ENCODE data around the gene LAMTOR2. TPM values are rescaled to one million over a fixed set of nuclear protein-coding genes. Genes with fewer than 3 reads are reported as not detected.
A peak's percentile ranks its signal among the peaks of the same experiment; 100 is the strongest.

Gene LAMTOR2
- total RNA-seq: 61.0 and 63.0 TPM in 2 replicates
- long read RNA-seq, transcript LAMTOR2-203 (4 exons, 655 nt): major isoform, 14 of 16 reads
- long read RNA-seq, partial matches to known transcripts: 1 of 16 reads
- long read RNA-seq, other reads (novel, unspliced or antisense): 1 of 16 reads

GRCh38 chr1:156054500-156055280 lies at the start of gene LAMTOR2:
TSS of gene LAMTOR2 (plus strand) at chr1:156054782. CDS start at chr1:156054890, 108 bp downstream.
- peaks cover 6% of the 10 kb centered on the region for H3K36me3 Mint-ChIP-seq (ENCODE audit: insufficient read depth)
- DNase-seq (ENCODE audit: low spot score, unreplicated experiment): peak; percentile 95
- peaks cover 17% of the 10 kb centered on the region for H3K4me1 Mint-ChIP-seq (ENCODE audit: low read depth)
- TF ChIP-seq CTCF (IDR thresholded peaks at IDR 0.05; ENCODE audit: unreplicated experiment): no peak
- no peaks in the 10 kb centered on the region for H3K9me3 Mint-ChIP-seq (ENCODE audit: low read depth)
- no peaks in the 10 kb centered on the region for H3K27me3 Mint-ChIP-seq
- peak within 1 kb of the TSS; percentile 98 for H3K27ac Mint-ChIP-seq
- peak within 1 kb of the TSS; percentile 97 for H3K4me3 Mint-ChIP-seq (ENCODE audit: low read depth)

GRCh38 chr1:156004843-156005584 lies 49.6 kb upstream of the LAMTOR2 start:
- Mint-ChIP-seq H3K9me3 (ENCODE audit: low read depth) (no peaks in the 10 kb centered on the region), H3K4me3 (ENCODE audit: low read depth) (no peak overlapping the region), H3K27me3 (peaks cover 3% of the 10 kb centered on the region), H3K27ac (no peak overlapping the region), H3K36me3 (ENCODE audit: insufficient read depth) (peaks cover 15% of the 10 kb centered on the region), H3K4me1 (ENCODE audit: low read depth) (peaks cover 23% of the 10 kb centered on the region)
- DNase-seq (ENCODE audit: low spot score, unreplicated experiment): no peak
- no peak for TF ChIP-seq CTCF (IDR thresholded peaks at IDR 0.05; ENCODE audit: unreplicated experiment)

GRCh38 chr1:156006666-156007376 lies 47.8 kb upstream of the LAMTOR2 start:
- Mint-ChIP-seq H3K27me3 (no peaks in the 10 kb centered on the region), H3K27ac (peak overlapping the region; percentile 87), H3K9me3 (ENCODE audit: low read depth) (no peaks in the 10 kb centered on the region)

GRCh38 chr1:156009404-156009803 lies 45.2 kb upstream of the LAMTOR2 start:
- Mint-ChIP-seq H3K36me3 (ENCODE audit: insufficient read depth) (peaks cover 35% of the 10 kb centered on the region), H3K9me3 (ENCODE audit: low read depth) (no peaks in the 10 kb centered on the region), H3K4me1 (ENCODE audit: low read depth) (peaks cover 17% of the 10 kb centered on the region), H3K27ac (peak overlapping the region; percentile 88), H3K27me3 (no peaks in the 10 kb centered on the region), H3K4me3 (ENCODE audit: low read depth) (no peak overlapping the region)
- no peak for TF ChIP-seq CTCF (IDR thresholded peaks at IDR 0.05; ENCODE audit: unreplicated experiment)
- no peak for DNase-seq (ENCODE audit: low spot score, unreplicated experiment)

More at GRCh38 chr1:156006666-156007376, 47.8 kb upstream of the LAMTOR2 start:
- no peak for DNase-seq (ENCODE audit: low spot score, unreplicated experiment)
- Mint-ChIP-seq H3K36me3 (ENCODE audit: insufficient read depth) (peaks cover 28% of the 10 kb centered on the region), H3K4me3 (ENCODE audit: low read depth) (no peak overlapping the region), H3K4me1 (ENCODE audit: low read depth) (peaks cover 19% of the 10 kb centered on the region)
- TF ChIP-seq CTCF (IDR thresholded peaks at IDR 0.05; ENCODE audit: unreplicated experiment): no peak

All from progenitor cell of endocrine pancreas (in vitro differentiated cells).